HepG2 (cell line): ENCODE results near the gene ICAM3. TPM values are rescaled to one million over a fixed set of nuclear protein-coding genes. Genes with fewer than 3 reads are reported as not detected.
A peak's percentile ranks its signal among the peaks of the same experiment; 100 is the strongest.

ENCODE experiments used
- ARNTL ChIP-seq: sonication (generic); formaldehyde crosslinking; IDR thresholded peaks from 2 replicates; pipeline ENCODE4 v1.4.0; 2020; ENCODE audit warnings: mild to moderate bottlenecking, missing genetic modification reagents
- CAMTA2 ChIP-seq: sonication (generic); formaldehyde crosslinking; IDR thresholded peaks from 2 replicates; pipeline ENCODE4 v1.4.0; 2020; ENCODE audit warnings: mild to moderate bottlenecking, missing genetic modification reagents, borderline replicate concordance
- DNMT1 ChIP-seq: sonication (generic); formaldehyde crosslinking; IDR thresholded peaks from 2 replicates; pipeline ENCODE4 v1.5.1; 2020; ENCODE audit warnings: mild to moderate bottlenecking, missing genetic modification reagents
- DZIP1 ChIP-seq: sonication (generic); formaldehyde crosslinking; IDR thresholded peaks from 2 replicates; pipeline ENCODE4 v1.5.0; 2020; ENCODE audit warnings: mild to moderate bottlenecking, missing genetic modification reagents
- GFI1 ChIP-seq: sonication (generic); formaldehyde crosslinking; IDR thresholded peaks from 2 replicates; pipeline ENCODE4 v1.5.0; 2020; ENCODE audit warnings: missing genetic modification reagents, mild to moderate bottlenecking, borderline replicate concordance
- IKZF1 ChIP-seq: fragments of 450-650 bp; IDR thresholded peaks from 2 replicates; pipeline ENCODE4 v1.7.1; 2016
- MEIS2 ChIP-seq: sonication (generic); formaldehyde crosslinking; IDR thresholded peaks from 2 replicates; pipeline ENCODE4 v1.9.0; 2021; ENCODE audit warnings: mild to moderate bottlenecking, missing genetic modification reagents
- MTA1 ChIP-seq: sonication (generic); formaldehyde crosslinking; IDR thresholded peaks from 2 replicates; pipeline ENCODE4 v1.4.0; 2020; ENCODE audit warnings: missing genetic modification reagents, mild to moderate bottlenecking, borderline replicate concordance
- SP5 ChIP-seq: IDR thresholded peaks from 2 replicates; pipeline ENCODE4 v1.6.1; 2016; ENCODE audit warnings: low read depth, borderline replicate concordance
- SRSF4 ChIP-seq: fragments of 200-400 bp; formaldehyde crosslinking; IDR thresholded peaks from one replicate; pipeline ENCODE4 v1.6.1; 2018; ENCODE audit warnings: mild to moderate bottlenecking, low read depth, low read length, moderate library complexity; ENCODE audit not compliant: poor library complexity, severe bottlenecking
- SRSF9 ChIP-seq: fragments of 200-400 bp; formaldehyde crosslinking; IDR thresholded peaks from 2 replicates; pipeline ENCODE4 v1.6.1; 2018; ENCODE audit warnings: borderline replicate concordance, mild to moderate bottlenecking, low read depth, low read length; ENCODE audit not compliant: insufficient read depth, poor library complexity, severe bottlenecking
- ZNF318 ChIP-seq: sonication (generic); formaldehyde crosslinking; IDR thresholded peaks from 2 replicates; pipeline ENCODE4 v1.4.0; 2020; ENCODE audit warnings: mild to moderate bottlenecking, missing genetic modification reagents
- ZNF430 ChIP-seq: sonication (generic); formaldehyde crosslinking; IDR thresholded peaks from 2 replicates; pipeline ENCODE4 v1.9.0; 2021; ENCODE audit warnings: mild to moderate bottlenecking, missing genetic modification reagents
- ZNF749 ChIP-seq: sonication (generic); formaldehyde crosslinking; IDR thresholded peaks from 2 replicates; pipeline ENCODE4 v1.8.0; 2022; ENCODE audit warnings: mild to moderate bottlenecking, missing genetic modification reagents, moderate library complexity, borderline replicate concordance
- ZSCAN22 ChIP-seq: sonication (generic); formaldehyde crosslinking; IDR thresholded peaks from 2 replicates; pipeline ENCODE4 v1.4.0; 2020; ENCODE audit warnings: mild to moderate bottlenecking, missing genetic modification reagents
- ZZZ3 ChIP-seq: sonication (generic); formaldehyde crosslinking; IDR thresholded peaks from 2 replicates; pipeline ENCODE4 v1.4.0; 2020; ENCODE audit warnings: missing genetic modification reagents, mild to moderate bottlenecking, borderline replicate concordance
- polyA plus RNA-seq, 8 experiments: library from polyadenylated mRNA; depleted of rRNA in 3 of 8; stranded (reverse) in 7 of 8; unstranded in 1 of 8; fragments of >200 nt; fragmentation: Illumina TruSeq in 4 of 8; extraction: Trizol in 4 of 8; gene quantifications; 2 replicates each; pipeline versions ENCODE4 v1.2.1 to v1.2.3, GENCODE V29; 2011 to 2016; ENCODE audit warnings: low read depth in 4 of 8, missing spikeins in 1 of 8, mixed read lengths in 1 of 8; ENCODE audit not compliant: insufficient read depth in 1 of 8
- total RNA-seq, 5 experiments: library from RNA; depleted of rRNA; stranded (reverse); fragments of >200 nt; fragmentation: Illumina TruSeq; extraction: Trizol; gene quantifications; 2 replicates each; pipeline ENCODE4 v1.2.3, GENCODE V29; 2016; ENCODE audit warnings: low read depth in 1 of 5
- TF ChIP-seq, protein P1 (sequence below): conservative IDR thresholded peaks from 2 replicates; pipeline ENCODE4 v1.6.1; 2018; ENCODE audit warnings: missing genetic modification reagents

ICAM3 gene
- total and polyA plus RNA-seq, 2 of the 13 experiments (the other 11 are each of a cell fraction or from before 2014, with no cell fraction given): 14.1 to 21.0 TPM

DNA sequence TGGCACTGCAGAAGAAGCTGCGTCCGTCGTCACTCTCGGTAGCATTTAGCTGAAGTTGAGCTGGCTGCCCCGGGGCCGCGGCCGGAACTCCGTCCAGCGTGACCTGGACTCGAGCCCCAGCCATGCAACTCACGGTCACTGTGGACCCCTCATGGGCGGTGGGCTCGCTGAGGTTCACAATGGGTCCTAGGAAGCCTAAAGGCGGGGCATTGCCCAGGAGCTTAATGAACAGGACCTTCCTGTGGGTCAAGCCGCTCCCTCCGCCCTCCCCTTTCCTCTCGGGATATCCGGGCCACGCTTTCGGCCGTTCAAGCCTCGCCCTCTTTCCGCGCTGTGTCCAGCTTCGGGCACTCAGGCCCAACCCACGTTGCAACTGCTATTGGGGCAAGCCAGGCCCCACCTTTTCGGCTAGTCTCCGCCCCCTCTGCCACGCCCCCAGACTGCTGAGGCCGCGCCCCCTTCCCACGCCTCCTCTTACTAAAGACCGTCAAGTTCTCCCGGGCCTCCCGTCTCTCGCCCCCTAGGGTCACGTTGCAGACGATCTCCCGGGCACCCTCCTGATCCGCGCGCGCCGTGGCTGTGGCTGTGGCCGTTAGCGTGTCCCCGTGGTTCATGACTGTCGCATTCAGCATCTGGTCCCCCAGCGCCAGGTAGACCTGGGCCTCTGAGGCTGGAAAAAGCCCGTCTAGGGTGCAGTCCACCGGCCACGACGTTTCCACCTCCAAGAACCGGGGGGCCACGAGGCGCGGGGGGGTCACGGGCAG, 4.7 kb downstream of the ICAM3 start (continued):
- TF ChIP-seq ZNF318 (CRISPR knock-in tag): no peak
- no peak for TF ChIP-seq SRSF9
- peak; percentile 89; the same call in 1 of the 2 replicates for TF ChIP-seq CAMTA2 (CRISPR knock-in tag)
- no peak for TF ChIP-seq GFI1
- peak; percentile 60 for TF ChIP-seq SP5
- TF ChIP-seq ZZZ3: no peak
- TF ChIP-seq IKZF1: no peak
- TF ChIP-seq MEIS2 (CRISPR knock-in tag): no peak; the same call in none of the 2 replicates
- TF ChIP-seq ARNTL: peak; percentile 72; the same call in 1 of the 2 replicates
- TF ChIP-seq, protein P1, sequence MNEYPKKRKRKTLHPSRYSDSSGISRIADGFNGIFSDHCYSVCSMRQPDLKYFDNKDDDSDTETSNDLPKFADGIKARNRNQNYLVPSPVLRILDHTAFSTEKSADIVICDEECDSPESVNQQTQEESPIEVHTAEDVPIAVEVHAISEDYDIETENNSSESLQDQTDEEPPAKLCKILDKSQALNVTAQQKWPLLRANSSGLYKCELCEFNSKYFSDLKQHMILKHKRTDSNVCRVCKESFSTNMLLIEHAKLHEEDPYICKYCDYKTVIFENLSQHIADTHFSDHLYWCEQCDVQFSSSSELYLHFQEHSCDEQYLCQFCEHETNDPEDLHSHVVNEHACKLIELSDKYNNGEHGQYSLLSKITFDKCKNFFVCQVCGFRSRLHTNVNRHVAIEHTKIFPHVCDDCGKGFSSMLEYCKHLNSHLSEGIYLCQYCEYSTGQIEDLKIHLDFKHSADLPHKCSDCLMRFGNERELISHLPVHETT: no peak; the same call in 1 of the 2 replicates
- no peak for TF ChIP-seq DZIP1 (CRISPR knock-in tag)
- no peak for TF ChIP-seq SRSF4
- no peak for TF ChIP-seq ZNF430
- no peak for TF ChIP-seq ZSCAN22 (CRISPR knock-in tag)
- no peak for TF ChIP-seq DNMT1 (CRISPR knock-in tag)
- TF ChIP-seq ZNF749 (CRISPR knock-in tag): no peak
- peak; percentile 34; the same call in 1 of the 2 replicates for TF ChIP-seq MTA1
